ENCODE data around the gene PAQR4. TPM values are rescaled to one million over a fixed set of nuclear protein-coding genes. Genes with fewer than 3 reads are reported as not detected.

PAQR4 gene
- total RNA-seq, 4 donors from 2014 or later: 2.9 to 18.8 (median 8.0) TPM

- H3K9me3 ChIP-seq: no peaks in the 10 kb centered on the region
- peaks cover 42 to 83% (median 50%) of the 10 kb centered on the region in 3 donors for H3K4me1 ChIP-seq
- no peak overlapping the region for H3K27ac ChIP-seq
- DNase-seq: no peak
- H3K36me3 ChIP-seq: no peaks in the 10 kb centered on the region
- TF ChIP-seq CTCF (IDR thresholded peaks at IDR 0.05) (no peak), POLR2A (IDR thresholded peaks at IDR 0.05) (no peak)
- WGBS, 2 donors: 0% methylated on average over 6 of the region's 68 CpGs; no CpG with 5 or more reads in 1 of the 2 donors
- peak overlapping the region; percentile 20 to 65 (median 33) for H3K4me3 ChIP-seq
- H3K27me3 ChIP-seq: peaks cover 18 to 90% (median 47%) of the 10 kb centered on the region in 4 donors
- intact Hi-C loops (cut with DNase I): no loop called here
These were observed 4.4 kb upstream of the PAQR4 start for GRCh38 chr16:2964475-2965336.

GRCh38 chr16:2966043-2966807 is 2.9 kb upstream of the PAQR4 start:
- 53 to 73% methylated on average over 4 to 6 of the region's 39 CpGs for WGBS, 2 donors
- H3K27me3 ChIP-seq: peaks cover 18 to 74% (median 47%) of the 10 kb centered on the region in 4 donors
- H3K4me3 ChIP-seq: peak overlapping the region in 2 of 4 donors; percentile 27 to 53

GRCh38 chr16:2966808-2967191 is 2.3 kb upstream of the PAQR4 start:
- no peak for DNase-seq
- TF ChIP-seq POLR2A (IDR thresholded peaks at IDR 0.05) (no peak), CTCF (IDR thresholded peaks at IDR 0.05) (no peak)
- no peak overlapping the region for H3K27ac ChIP-seq
- 76% methylated on average over 14 of the region's 46 CpGs; no CpG with 5 or more reads in 1 of the 2 donors for WGBS, 2 donors
- H3K27me3 ChIP-seq: peaks cover 18 to 69% (median 47%) of the 10 kb centered on the region in 4 donors
- H3K9me3 ChIP-seq: no peaks in the 10 kb centered on the region
- intact Hi-C loops (cut with DNase I): no loop called here
- H3K36me3 ChIP-seq: no peaks in the 10 kb centered on the region
- H3K4me1 ChIP-seq: peaks cover 49 to 96% (median 66%) of the 10 kb centered on the region in 3 donors
- H3K4me3 ChIP-seq: peak overlapping the region in 2 of 4 donors; percentile 27 to 53

More at GRCh38 chr16:2966043-2966807, 2.9 kb upstream of the PAQR4 start:
- H3K9me3 ChIP-seq: no peaks in the 10 kb centered on the region
- H3K4me1 ChIP-seq: peaks cover 49 to 99% (median 64%) of the 10 kb centered on the region in 3 donors
- no peak overlapping the region for H3K27ac ChIP-seq
- intact Hi-C loops (cut with DNase I): no loop called here
- no peak for DNase-seq
- TF ChIP-seq CTCF (IDR thresholded peaks at IDR 0.05): no peak
- no peak for TF ChIP-seq POLR2A (IDR thresholded peaks at IDR 0.05)
- H3K36me3 ChIP-seq: no peaks in the 10 kb centered on the region

GRCh38 chr16:2967211-2967631 is 1.9 kb upstream of the PAQR4 start:
- TF ChIP-seq CTCF (IDR thresholded peaks at IDR 0.05) (no peak), POLR2A (IDR thresholded peaks at IDR 0.05) (no peak)
- H3K36me3 ChIP-seq: no peaks in the 10 kb centered on the region
- no peak overlapping the region for H3K27ac ChIP-seq
- peaks cover 18 to 65% (median 47%) of the 10 kb centered on the region in 4 donors for H3K27me3 ChIP-seq
- H3K4me3 ChIP-seq: peak overlapping the region in 2 of 4 donors; percentile 27 to 53
- WGBS, 2 donors: no CpG with 5 or more reads among the region's 51 CpGs
- peaks cover 49 to 92% (median 66%) of the 10 kb centered on the region in 3 donors for H3K4me1 ChIP-seq
- intact Hi-C loops (cut with DNase I): no loop called here
- no peak for DNase-seq
- no peaks in the 10 kb centered on the region for H3K9me3 ChIP-seq

Measured in esophagus squamous epithelium (tissue), 5 donors.